GM12878 (cell line): ENCODE results near the gene LRRC27. TPM values are rescaled to one million over a fixed set of nuclear protein-coding genes. Genes with fewer than 3 reads are reported as not detected.
A peak's percentile ranks its signal among the peaks of the same experiment; 100 is the strongest.

Experiments
- CTCF ChIP-seq, 3 experiments: IDR thresholded peaks in 2 of 3; conservative IDR thresholded peaks in 1 of 3; 2 replicates each; pipeline ENCODE4 v1.5.1; 2011; ENCODE audit warnings: low read depth in 3 of 3, low read length in 3 of 3, mild to moderate bottlenecking in 3 of 3, control low read depth in 2 of 3, moderate library complexity in 2 of 3, inconsistent platforms in 1 of 3, mixed read lengths in 1 of 3; ENCODE audit not compliant: control insufficient read depth in 2 of 3, insufficient read depth in 1 of 3; ENCODE audit errors: extremely low read depth in 1 of 3
- EP300 ChIP-seq, 2 experiments: fragments of 150-350 bp in 1 of 2; IDR thresholded peaks; 2 replicates each; pipeline ENCODE4 v1.6.1; 2011 to 2012; ENCODE audit warnings: low read depth in 2 of 2, low read length in 2 of 2, borderline replicate concordance in 1 of 2, improper control_type of control experiment in 1 of 2, inconsistent platforms in 1 of 2; ENCODE audit not compliant: control insufficient read depth in 1 of 2
- HDAC6 ChIP-seq: fragments of 200-600 bp; sonication (generic); IDR thresholded peaks from one replicate; pipeline ENCODE4 v1.8.0; 2017; ENCODE audit warnings: antibody characterized with exemption; ENCODE audit not compliant: unreplicated experiment
- JUNB ChIP-seq: IDR thresholded peaks from 2 replicates; pipeline ENCODE4 v1.6.1; 2016; ENCODE audit warnings: antibody characterized with exemption, mild to moderate bottlenecking
- MEF2B ChIP-seq: fragments of 450-650 bp; IDR thresholded peaks from 2 replicates; pipeline ENCODE4 v1.6.1; 2018; ENCODE audit warnings: mild to moderate bottlenecking, moderate library complexity; ENCODE audit not compliant: partially characterized antibody, poor library complexity, severe bottlenecking
- PKNOX1 ChIP-seq: fragments of 450-650 bp; IDR thresholded peaks from 2 replicates; pipeline ENCODE4 v1.6.1; 2016; ENCODE audit warnings: mild to moderate bottlenecking
- RB1 ChIP-seq: fragments of 450-650 bp; formaldehyde crosslinking; IDR thresholded peaks from 2 replicates; pipeline ENCODE4 v1.6.1; 2017; ENCODE audit warnings: mild to moderate bottlenecking, borderline replicate concordance
- SMARCA5 ChIP-seq: fragments of 450-650 bp; IDR thresholded peaks from 2 replicates; pipeline ENCODE4 v1.6.1; 2017; ENCODE audit warnings: mild to moderate bottlenecking
- SMC3 ChIP-seq: IDR thresholded peaks from 2 replicates; pipeline ENCODE4 v1.6.1; 2011; ENCODE audit warnings: low read length, improper control_type of control experiment, borderline replicate concordance
- SUZ12 ChIP-seq: fragments of 200-600 bp; sonication (generic); IDR thresholded peaks from one replicate; pipeline ENCODE4 v1.6.1; 2018; ENCODE audit warnings: antibody characterized with exemption, mild to moderate bottlenecking; ENCODE audit not compliant: unreplicated experiment
- TAF1 ChIP-seq: IDR thresholded peaks from 2 replicates; pipeline ENCODE4 v1.6.1; 2011; ENCODE audit warnings: mild to moderate bottlenecking, low read depth, low read length, borderline replicate concordance
- TBL1XR1 ChIP-seq: IDR thresholded peaks from 2 replicates; pipeline ENCODE4 v1.6.1; 2012; ENCODE audit warnings: low read depth, low read length, improper control_type of control experiment
- TCF7 ChIP-seq: IDR thresholded peaks from 2 replicates; pipeline ENCODE4 v1.6.1; 2014; ENCODE audit warnings: antibody characterized with exemption, borderline replicate concordance
- ZBTB33 ChIP-seq: fragments of 450-650 bp; IDR thresholded peaks from 2 replicates; pipeline ENCODE4 v1.6.1; 2017; ENCODE audit warnings: mild to moderate bottlenecking
- ZNF687 ChIP-seq: fragments of 450-650 bp; IDR thresholded peaks from 2 replicates; pipeline ENCODE4 v1.6.1; 2017; ENCODE audit warnings: mild to moderate bottlenecking, moderate library complexity
- ZZZ3 ChIP-seq: IDR thresholded peaks from 2 replicates; pipeline ENCODE4 v1.6.1; 2011; ENCODE audit warnings: low read depth; ENCODE audit not compliant: control insufficient read depth, insufficient read length
- polyA plus RNA-seq, 11 experiments: library from polyadenylated mRNA; depleted of rRNA in 4 of 11; unstranded in 6 of 11; stranded (reverse) in 5 of 11; fragments of >200 nt; fragmentation: Nextera tagmentation in 4 of 11; fragmentation: Illumina TruSeq in 1 of 11; extraction: Ambion mirVana in 4 of 11; extraction: Trizol in 1 of 11; gene quantifications; 1 replicate in 1 of 11; 2 replicates in 10 of 11; pipeline versions ENCODE4 v1.2.1 to v1.2.3, GENCODE V29; 2011 to 2016; ENCODE audit warnings: inconsistent platforms in 2 of 11, missing spikeins in 2 of 11, low read depth in 1 of 11
- total RNA-seq, 4 experiments: library from RNA; depleted of rRNA in 3 of 4; stranded (reverse); fragments of >200 nt in 3 of 4; fragmentation: Illumina TruSeq in 1 of 4; extraction: Trizol in 1 of 4; gene quantifications; 2 replicates each; pipeline versions ENCODE4 v1.2.1 to v1.2.3, GENCODE V29; 2013 to 2021

The LRRC27 gene
- total and polyA plus RNA-seq, 10 of the 15 experiments (the other 5 are each of a cell fraction or from before 2014, with no cell fraction given) = 0.48 to 6.9 (median 4.7) TPM

GRCh38 chr10:132335189-132336063 is 3.4 kb downstream of the LRRC27 start (continued):
- TF ChIP-seq TCF7 = no peak
- TF ChIP-seq HDAC6 = no peak
- no peak for TF ChIP-seq SMARCA5
- TF ChIP-seq PKNOX1 = peak; percentile 74
- TF ChIP-seq TBL1XR1 = no peak
- TF ChIP-seq ZBTB33 = no peak
- TF ChIP-seq CTCF (IDR thresholded peaks at IDR 0.05 in 2 of 3, conservative IDR thresholded peaks at IDR 0.05 in 1 of 3; ENCODE audit: control insufficient read depth in 2 of 3, extremely low read depth in 1 of 3, insufficient read depth in 1 of 3, low read depth in 3 of 3, low read length in 3 of 3) = no peak
- TF ChIP-seq ZZZ3 = no peak
- TF ChIP-seq MEF2B = no peak
- no peak for TF ChIP-seq SMC3
- TF ChIP-seq TAF1 = no peak
- no peak for TF ChIP-seq EP300 (IDR thresholded peaks at IDR 0.05; ENCODE audit: borderline replicate concordance in 1 of 2, control insufficient read depth in 1 of 2, low read depth in 2 of 2, low read length in 2 of 2)
- peak; percentile 65 for TF ChIP-seq JUNB
- peak; percentile 36; the same call in 1 of the 2 replicates for TF ChIP-seq ZNF687
- TF ChIP-seq SUZ12 = no peak
- TF ChIP-seq RB1 = no peak
